DND-41 (cell line): Measurements from ENCODE around the gene PODXL.

Source experiments
- CTCF ChIP-seq: IDR thresholded peaks from 2 replicates; pipeline ENCODE4 v1.5.1; 2012; ENCODE audit warnings: borderline replicate concordance, low read length, moderate library complexity, mild to moderate bottlenecking; ENCODE audit not compliant: poor library complexity, severe bottlenecking; ENCODE audit errors: extremely low read depth
- EZH2 ChIP-seq: IDR thresholded peaks from 3 replicates; pipeline ENCODE4 v1.6.1; 2012; ENCODE audit warnings: borderline replicate concordance, low read depth, mild to moderate bottlenecking, moderate library complexity, low read length, inconsistent platforms; ENCODE audit not compliant: severe bottlenecking

- no peak for TF ChIP-seq CTCF
- no peak for TF ChIP-seq EZH2
Observed at GRCh38 chr7:131538071-131538812, 18.2 kb downstream of the PODXL start.
